Stomach (tissue), 4 donors: ENCODE results near the gene RUFY4.

Experiments used
- CTCF ChIP-seq, 7 experiments: fragments of 450-650 bp in 4 of 7; fragments of 200-600 bp in 3 of 7; sonication (generic) in 3 of 7; IDR thresholded peaks; one replicate each; pipeline ENCODE4 v1.5.1; 2016 to 2019; ENCODE audit warnings: antibody characterized with exemption in 7 of 7, control low read depth in 2 of 7, mild to moderate bottlenecking in 1 of 7
- POLR2A ChIP-seq, 4 donors: fragments of 450-650 bp; IDR thresholded peaks; one replicate each; pipeline ENCODE4 v1.6.1; 2016; ENCODE audit warnings: antibody characterized with exemption in 4 of 4, control low read depth in 2 of 4, mild to moderate bottlenecking in 1 of 4, moderate library complexity in 1 of 4
- POLR2AphosphoS5 ChIP-seq, 3 donors: sonication (generic); formaldehyde crosslinking; IDR thresholded peaks; one replicate each; pipeline ENCODE4 v1.6.1; 2016; ENCODE audit warnings: antibody characterized with exemption in 3 of 3

- TF ChIP-seq POLR2A (IDR thresholded peaks at IDR 0.05) (no peak), CTCF (IDR thresholded peaks at IDR 0.05) (no peak), POLR2AphosphoS5 (IDR thresholded peaks at IDR 0.05) (no peak)
Observed at GRCh38 chr2:218081695-218082094, 12.6 kb downstream of the RUFY4 start.
